ENCODE measurements around the gene SUMO3. TPM values are rescaled to one million over a fixed set of nuclear protein-coding genes. Genes with fewer than 3 reads are reported as not detected.

SUMO3 gene
- total RNA-seq, 2 experiments from 2014 or later = 91.1 to 97.9 TPM

DNA sequence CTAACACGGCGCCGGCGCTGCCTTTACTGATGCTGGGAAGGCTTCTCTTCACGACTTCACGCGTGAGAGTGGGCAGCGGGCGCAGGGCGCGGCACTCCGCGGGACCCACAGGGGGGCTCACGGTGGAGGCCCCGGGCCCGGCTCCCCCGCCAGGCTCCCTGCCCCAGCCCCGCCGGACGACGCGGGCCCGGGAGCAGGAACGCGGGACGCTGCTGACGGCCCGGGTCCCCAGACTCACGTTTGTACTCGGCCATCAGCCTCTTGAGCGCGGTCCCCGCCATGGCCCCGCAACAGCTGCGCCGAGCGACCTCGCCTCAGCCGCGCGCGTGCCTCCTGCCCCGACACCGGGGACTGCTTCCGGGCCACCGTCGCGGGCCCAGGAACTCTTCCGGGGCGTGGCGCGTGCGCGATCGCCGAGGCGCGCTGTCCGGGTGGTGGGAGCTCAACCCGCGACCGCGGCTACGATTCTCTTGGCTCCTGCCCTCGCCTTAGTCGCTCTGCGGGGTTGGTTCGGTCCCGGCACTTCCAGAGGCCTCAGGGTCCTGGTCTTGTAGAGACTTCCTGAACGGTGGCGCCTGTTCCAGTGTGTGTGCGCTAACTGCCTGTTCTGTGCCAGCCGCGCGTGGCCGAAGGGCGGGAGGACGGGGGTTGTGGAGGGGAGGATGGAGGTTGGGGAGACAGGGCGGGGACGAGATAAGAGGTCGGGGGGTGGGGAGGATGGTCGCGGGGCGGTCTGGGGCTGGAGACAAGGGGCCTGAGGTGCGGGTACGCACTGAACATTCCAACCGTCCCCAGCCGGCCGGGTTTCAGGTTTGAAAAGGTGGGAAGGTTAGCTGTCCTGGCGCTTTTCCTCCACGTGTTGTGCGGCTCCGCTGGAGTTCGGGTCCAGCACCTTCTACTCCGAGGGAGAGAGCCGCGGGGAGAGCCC is 16.1 kb downstream of the SUMO3 start, which contains the start of gene UBE2G2:
TSS of gene UBE2G2 (minus strand) at position 353 of the 928 bp plus-strand sequence. CDS start at position 281, 72 bp downstream.
- Mint-ChIP-seq H3K4me1 (peaks cover 45% of the 10 kb centered on the region), H3K36me3 (ENCODE audit: low read depth) (peaks cover 42% of the 10 kb centered on the region), H3K27ac (peak within 1 kb of the TSS; percentile 96), H3K27me3 (no peaks in the 10 kb centered on the region), H3K4me3 (peak within 1 kb of the TSS; percentile 99), H3K9me3 (no peaks in the 10 kb centered on the region)
- ChIA-PET POLR2A (interaction anchor here (0.7 kb wide), 1 partner anchor 11 kb away, joined by 3 read pairs; no protein-coding TSS in a partner anchor), CTCF (interaction anchor here (0.6 to 2.7 kb wide), 10 partner anchors 8 to 130 kb away, joined by 3 to 12 read pairs (median 4); partner anchors contain the start of gene PTTG1IP)
- DNase-seq = peak; percentile 86

DNA sequence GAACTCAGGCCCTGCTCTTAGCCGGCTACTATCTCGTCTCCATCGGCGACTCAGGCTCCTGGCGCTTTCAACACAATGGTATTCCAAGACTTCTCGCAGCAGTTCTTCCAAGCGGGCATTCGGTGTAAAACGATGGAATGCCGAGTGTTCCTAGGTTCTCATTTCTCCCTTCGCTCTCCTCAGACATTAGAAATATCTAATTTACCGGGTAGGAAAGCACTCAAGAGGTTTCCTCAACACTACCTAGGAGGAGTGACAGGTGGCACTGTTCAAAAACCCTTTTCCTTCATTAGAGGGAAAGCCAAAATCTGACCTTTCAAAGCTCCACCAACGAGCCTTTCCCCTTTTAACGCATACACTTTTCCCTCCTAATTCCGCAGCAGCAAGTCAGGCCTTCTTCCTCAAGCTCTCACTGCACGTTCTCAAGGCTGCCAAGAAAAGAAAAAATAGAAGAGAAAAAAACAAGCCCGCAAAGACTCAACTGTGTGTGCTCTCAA is 16.8 kb downstream of the SUMO3 start:
- Mint-ChIP-seq H3K27me3 (no peaks in the 10 kb centered on the region), H3K27ac (peak overlapping the region; percentile 96), H3K4me1 (peaks cover 52% of the 10 kb centered on the region), H3K36me3 (ENCODE audit: low read depth) (peaks cover 41% of the 10 kb centered on the region), H3K9me3 (no peaks in the 10 kb centered on the region), H3K4me3 (peak overlapping the region; percentile 99)
- ChIA-PET POLR2A (no interaction called here), CTCF (interaction anchor here (0.6 to 2.7 kb wide), 11 partner anchors 8 to 131 kb away, joined by 3 to 12 read pairs (median 4); partner anchors contain the start of gene PTTG1IP)
- DNase-seq = peak; percentile 49

DNA sequence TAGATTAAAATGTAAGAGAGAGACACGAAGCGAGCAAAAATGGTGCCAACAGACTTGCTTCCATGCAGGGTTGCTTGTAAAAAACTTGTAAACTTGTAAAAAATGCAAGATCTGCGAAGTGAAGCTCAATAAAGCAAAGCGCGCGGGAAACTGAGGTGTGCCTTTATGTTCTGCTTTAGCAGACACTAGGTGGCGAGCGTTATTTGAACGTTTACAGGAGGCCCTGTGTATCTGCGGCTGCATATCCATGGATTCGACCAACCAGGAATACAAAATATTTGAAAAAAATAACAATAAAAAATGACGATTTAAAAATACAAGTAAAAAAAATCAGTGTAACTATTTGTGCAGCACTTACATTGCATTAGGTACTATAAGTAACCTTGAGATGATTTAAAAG is 17.8 kb downstream of the SUMO3 start:
- peaks cover 37% of the 10 kb centered on the region for H3K36me3 Mint-ChIP-seq (ENCODE audit: low read depth)
- POLR2A ChIA-PET = no interaction called here
- no peaks in the 10 kb centered on the region for H3K9me3 Mint-ChIP-seq
- peak overlapping the region; percentile 96 for H3K27ac Mint-ChIP-seq
- peaks cover 58% of the 10 kb centered on the region for H3K4me1 Mint-ChIP-seq
- CTCF ChIA-PET = interaction anchor here (0.7 to 2.7 kb wide), 4 partner anchors 10 to 84 kb away, joined by 3 to 12 read pairs (median 5); no protein-coding TSS in a partner anchor
- H3K4me3 Mint-ChIP-seq = peak overlapping the region; percentile 99
- peak; percentile 34 for DNase-seq
- H3K27me3 Mint-ChIP-seq = no peaks in the 10 kb centered on the region

DNA sequence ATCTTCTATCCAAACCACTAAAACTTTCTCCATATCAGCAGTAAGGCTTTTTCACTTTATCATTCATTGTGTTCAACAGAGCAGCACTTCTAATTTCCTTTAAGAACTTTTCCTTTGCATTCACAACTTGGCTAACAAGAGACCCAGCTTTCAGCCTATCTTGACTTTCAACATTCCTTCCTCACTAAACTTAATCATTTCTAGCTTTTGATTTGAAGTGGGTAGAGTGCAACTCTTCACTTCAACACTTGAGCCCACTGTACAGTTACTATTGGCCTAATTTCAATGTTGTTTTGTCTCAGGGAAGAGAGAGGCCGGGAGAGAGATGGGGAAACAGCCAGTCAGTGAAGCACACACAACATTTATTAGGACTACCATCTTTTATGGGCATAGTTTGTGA is 18.2 kb downstream of the SUMO3 start:
- Mint-ChIP-seq H3K27me3 (no peaks in the 10 kb centered on the region), H3K4me3 (peak overlapping the region; percentile 99), H3K4me1 (peaks cover 58% of the 10 kb centered on the region), H3K9me3 (no peaks in the 10 kb centered on the region), H3K36me3 (ENCODE audit: low read depth) (peaks cover 33% of the 10 kb centered on the region), H3K27ac (peak overlapping the region; percentile 69)
- DNase-seq = no peak
- ChIA-PET POLR2A (no interaction called here), CTCF (interaction anchor here (1.6 to 2.7 kb wide), 3 partner anchors 10 to 84 kb away, joined by 3 to 12 read pairs (median 7); no protein-coding TSS in a partner anchor)

DNA sequence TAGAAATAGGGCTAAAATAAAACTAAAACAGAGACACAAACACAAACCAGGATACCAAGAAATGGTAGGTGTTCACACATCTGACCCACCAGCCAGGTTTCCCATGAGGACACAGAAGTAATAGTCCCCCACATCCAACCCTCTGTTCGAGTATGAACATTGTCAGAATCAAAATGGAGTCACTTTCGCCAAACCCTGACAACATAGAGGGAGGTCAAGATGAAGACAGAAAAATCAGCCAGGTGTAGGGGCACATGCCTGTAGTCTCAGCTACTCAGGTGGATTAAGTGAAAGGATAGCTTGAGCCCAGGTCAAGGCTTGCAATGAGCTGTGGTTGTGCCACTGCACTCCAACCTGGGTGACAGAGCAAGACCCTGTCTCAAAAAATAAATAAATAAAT is 20.1 kb downstream of the SUMO3 start:
- Mint-ChIP-seq H3K27ac (no peak overlapping the region), H3K36me3 (ENCODE audit: low read depth) (peaks cover 27% of the 10 kb centered on the region)
- POLR2A ChIA-PET = no interaction called here

DNA sequence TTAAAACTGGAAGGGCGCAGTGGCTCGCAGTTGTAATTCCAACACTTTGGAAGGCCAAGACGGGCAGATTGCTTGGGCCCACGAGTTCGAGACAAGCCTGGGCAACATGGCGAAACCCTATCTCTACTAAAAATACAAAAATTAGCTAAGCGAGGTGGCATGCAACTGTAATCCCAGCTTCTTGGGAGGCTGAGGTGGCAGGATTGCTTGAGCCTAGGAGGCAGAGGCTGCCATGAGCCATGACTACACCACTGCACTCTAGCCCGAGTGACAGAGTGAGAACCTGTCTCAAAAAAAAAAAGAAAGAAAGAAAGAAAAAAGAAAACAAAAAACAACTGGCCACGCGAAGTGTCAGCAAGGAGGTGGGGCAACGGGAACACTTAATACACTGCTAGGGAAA is 22.5 kb downstream of the SUMO3 start:
- peaks cover 29% of the 10 kb centered on the region for H3K36me3 Mint-ChIP-seq (ENCODE audit: low read depth)
- ChIA-PET CTCF (interaction anchor here (0.7 kb wide), 1 partner anchor 285 kb away, joined by 4 read pairs; no protein-coding TSS in a partner anchor), POLR2A (interaction anchor here (0.7 kb wide), 1 partner anchor 56 kb away, joined by 3 read pairs; no protein-coding TSS in a partner anchor)
- no peaks in the 10 kb centered on the region for H3K9me3 Mint-ChIP-seq
- H3K4me1 Mint-ChIP-seq = peaks cover 52% of the 10 kb centered on the region
- DNase-seq = no peak
- no peaks in the 10 kb centered on the region for H3K27me3 Mint-ChIP-seq
- H3K4me3 Mint-ChIP-seq = no peak overlapping the region
- H3K27ac Mint-ChIP-seq = no peak overlapping the region

More for the DNA sequence above, 20.1 kb downstream of the SUMO3 start:
- no peak overlapping the region for H3K4me3 Mint-ChIP-seq
- H3K9me3 Mint-ChIP-seq = no peaks in the 10 kb centered on the region
- no peak for DNase-seq
- H3K27me3 Mint-ChIP-seq = no peaks in the 10 kb centered on the region
- CTCF ChIA-PET = no interaction called here
- peaks cover 62% of the 10 kb centered on the region for H3K4me1 Mint-ChIP-seq

DNA sequence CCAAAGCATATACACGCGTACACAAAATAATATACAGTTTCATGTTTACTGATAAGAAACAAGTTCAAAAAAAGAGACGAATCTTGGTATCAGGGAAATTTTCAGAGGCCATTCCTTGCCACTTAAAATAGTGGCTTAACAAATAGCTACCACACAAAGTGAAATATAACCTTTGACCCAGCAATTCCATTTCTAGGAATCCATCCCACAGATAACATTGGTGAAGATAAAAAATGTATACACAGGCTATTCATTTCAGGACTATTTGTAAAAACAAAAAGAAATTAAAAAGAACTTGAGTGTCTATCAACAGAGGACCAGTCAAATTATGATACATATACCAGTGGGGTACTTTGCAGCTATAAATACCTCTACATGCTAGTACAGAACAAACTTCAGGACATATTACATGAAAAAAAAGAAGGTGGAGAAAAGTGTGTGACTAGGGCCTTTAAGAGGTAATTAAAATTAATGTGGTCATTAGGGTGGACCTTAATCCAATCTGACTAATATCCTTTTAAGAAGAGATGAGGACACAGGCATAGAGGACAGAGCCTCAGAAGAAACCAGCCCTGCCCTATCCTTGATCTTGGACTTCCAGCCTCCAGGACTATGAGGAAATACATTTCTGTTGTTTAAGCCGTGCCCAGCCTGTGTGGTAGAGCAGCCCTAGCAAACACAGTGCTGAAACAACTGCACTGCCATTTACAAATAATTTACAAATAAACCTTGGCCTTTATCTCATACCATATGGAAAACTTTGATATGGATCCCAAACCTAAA is 24.1 kb downstream of the SUMO3 start:
- CTCF ChIA-PET = interaction anchor here (0.6 to 1.8 kb wide), 15 partner anchors 8 to 303 kb away, joined by 3 to 13 read pairs (median 3); partner anchors contain the start of gene UBE2G2
- Mint-ChIP-seq H3K9me3 (no peaks in the 10 kb centered on the region), H3K4me1 (peaks cover 40% of the 10 kb centered on the region), H3K36me3 (ENCODE audit: low read depth) (peaks cover 23% of the 10 kb centered on the region), H3K27ac (peak overlapping the region; percentile 47), H3K4me3 (no peak overlapping the region), H3K27me3 (no peaks in the 10 kb centered on the region)
- no peak for DNase-seq
- POLR2A ChIA-PET = interaction anchor here (0.6 to 0.7 kb wide), 2 partner anchors 80 to 336 kb away, joined by 3 read pairs; no protein-coding TSS in a partner anchor

DNA sequence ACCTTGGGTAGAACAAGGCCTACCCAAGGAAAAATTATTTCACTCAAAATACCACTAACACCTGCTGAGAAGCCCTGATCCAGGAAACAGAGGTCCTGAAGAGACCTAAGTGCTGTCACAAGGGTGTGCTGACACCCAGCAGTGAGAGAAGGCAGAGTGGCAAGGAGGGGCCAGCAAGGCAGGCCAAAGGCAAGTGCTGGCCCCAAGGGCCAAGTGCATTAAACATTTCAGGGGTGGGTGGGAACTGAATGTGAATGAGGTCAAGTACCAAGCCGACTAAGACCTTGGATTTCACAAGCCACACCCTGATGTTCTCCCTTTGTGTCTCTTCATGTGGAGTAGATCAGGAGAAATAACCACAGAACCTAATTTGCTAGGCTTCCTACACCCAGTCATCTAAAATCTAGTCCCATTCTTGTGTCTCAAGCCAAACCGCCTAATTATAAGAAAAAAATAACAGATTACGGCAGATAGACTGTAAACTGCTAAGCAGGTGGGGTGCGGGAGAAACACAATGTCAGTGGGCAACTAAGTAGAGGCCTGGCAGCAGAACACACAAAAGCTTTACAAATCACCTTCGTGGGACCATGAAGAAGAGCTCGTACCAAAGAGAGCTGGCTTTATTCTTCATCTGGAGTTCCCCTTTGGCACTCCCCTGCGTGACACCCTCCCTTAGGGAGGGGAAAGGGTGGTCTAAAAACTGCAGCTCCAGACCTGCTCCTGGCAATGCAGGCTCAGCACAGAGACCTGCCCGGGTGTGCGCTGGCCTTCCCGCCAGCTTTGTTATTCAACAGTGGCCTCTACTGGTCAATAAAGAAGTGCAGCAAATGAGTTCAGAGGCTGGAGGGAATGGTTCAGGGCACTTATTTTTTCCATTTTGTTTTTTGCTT is 24.9 kb downstream of the SUMO3 start:
- Mint-ChIP-seq H3K4me1 (peaks cover 33% of the 10 kb centered on the region), H3K4me3 (no peak overlapping the region), H3K27ac (peak overlapping the region; percentile 47), H3K27me3 (no peaks in the 10 kb centered on the region), H3K36me3 (ENCODE audit: low read depth) (peaks cover 16% of the 10 kb centered on the region), H3K9me3 (no peaks in the 10 kb centered on the region)
- ChIA-PET POLR2A (interaction anchor here (0.6 to 0.7 kb wide), 2 partner anchors 81 to 335 kb away, joined by 3 read pairs; no protein-coding TSS in a partner anchor), CTCF (interaction anchor here (0.7 to 1.8 kb wide), 14 partner anchors 9 to 304 kb away, joined by 3 to 13 read pairs (median 3); partner anchors contain the start of gene UBE2G2)
- peak; percentile 64 for DNase-seq

DNA sequence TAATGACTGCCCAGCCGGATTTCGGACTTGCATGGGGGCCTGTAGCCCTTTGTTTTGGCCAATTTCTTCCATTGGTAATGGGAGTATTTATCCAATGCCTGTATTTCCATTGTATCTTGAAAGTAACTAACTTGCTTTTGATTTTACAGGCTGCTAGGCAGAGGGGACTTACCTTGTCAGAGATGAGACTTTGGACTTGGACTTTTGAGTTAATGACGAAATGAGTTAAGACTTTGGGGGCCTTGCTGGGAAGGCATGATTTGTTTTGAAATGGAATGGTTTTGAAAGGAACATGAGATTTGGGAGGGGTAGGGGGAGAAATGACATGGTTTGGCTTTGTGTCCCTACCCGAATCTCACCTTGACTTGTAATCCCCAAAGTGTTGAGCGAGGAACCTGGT is 25.9 kb downstream of the SUMO3 start:
- DNase-seq = no peak
- Mint-ChIP-seq H3K4me3 (no peak overlapping the region), H3K27ac (no peak overlapping the region), H3K9me3 (no peaks in the 10 kb centered on the region), H3K36me3 (ENCODE audit: low read depth) (peaks cover 12% of the 10 kb centered on the region), H3K27me3 (no peaks in the 10 kb centered on the region), H3K4me1 (peaks cover 31% of the 10 kb centered on the region)
- POLR2A ChIA-PET = no interaction called here
- CTCF ChIA-PET = no interaction called here

DNA sequence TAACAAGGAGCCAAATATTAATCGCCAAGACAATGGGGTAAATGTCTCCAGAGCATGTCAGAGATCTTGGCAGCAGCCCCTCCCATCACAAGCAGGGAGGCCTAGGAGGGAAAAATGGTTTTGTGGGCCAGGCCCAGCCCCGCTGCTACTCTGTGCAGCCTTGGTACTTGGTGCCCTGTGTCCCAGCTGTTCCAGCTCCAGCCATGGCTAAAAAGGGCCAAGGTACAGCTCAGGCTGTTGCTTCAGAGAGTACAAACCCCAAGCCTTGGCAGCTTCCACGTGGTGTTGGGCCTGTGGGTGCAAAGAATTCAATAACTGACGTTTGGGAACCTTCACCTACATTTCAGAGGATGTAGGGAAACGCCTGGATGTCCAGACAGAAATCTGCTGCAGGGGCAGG is 26.6 kb downstream of the SUMO3 start:
- no peaks in the 10 kb centered on the region for H3K27me3 Mint-ChIP-seq
- no peak overlapping the region for H3K4me3 Mint-ChIP-seq
- H3K4me1 Mint-ChIP-seq = peaks cover 23% of the 10 kb centered on the region
- POLR2A ChIA-PET = no interaction called here
- H3K9me3 Mint-ChIP-seq = no peaks in the 10 kb centered on the region
- H3K36me3 Mint-ChIP-seq (ENCODE audit: low read depth) = peaks cover 7% of the 10 kb centered on the region
- no peak for DNase-seq
- H3K27ac Mint-ChIP-seq = no peak overlapping the region
- CTCF ChIA-PET = no interaction called here

DNA sequence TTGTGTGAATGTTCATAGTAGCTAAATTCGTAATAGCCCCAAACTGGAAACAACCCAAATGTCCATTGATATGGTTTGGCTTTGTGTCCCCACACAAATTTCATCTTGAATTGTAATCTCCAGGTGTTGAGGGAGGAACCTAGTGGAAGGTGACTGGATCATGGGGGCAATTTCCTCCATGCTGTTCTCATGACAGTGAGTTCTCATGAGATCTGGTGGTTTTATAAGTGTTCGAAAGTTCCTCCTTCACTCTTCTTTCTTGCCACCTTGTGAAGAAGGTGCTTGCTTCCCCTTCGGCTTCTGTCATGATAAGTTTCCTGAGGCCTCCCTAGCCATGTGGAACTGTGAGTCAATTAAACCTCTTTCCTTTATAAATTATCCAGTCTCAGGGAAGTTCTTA is 27.5 kb downstream of the SUMO3 start:
- Mint-ChIP-seq H3K4me3 (no peak overlapping the region), H3K4me1 (peaks cover 15% of the 10 kb centered on the region), H3K9me3 (no peaks in the 10 kb centered on the region), H3K27ac (no peak overlapping the region), H3K27me3 (no peaks in the 10 kb centered on the region), H3K36me3 (ENCODE audit: low read depth) (peaks cover 8% of the 10 kb centered on the region)
- ChIA-PET CTCF (interaction anchor here (1.1 to 1.6 kb wide), 2 partner anchors 9 to 280 kb away, joined by 3 read pairs; no protein-coding TSS in a partner anchor), POLR2A (no interaction called here)
- DNase-seq = no peak

All from activated CD4-positive, alpha-beta T cell treated with anti-CD3 and anti-CD28 coated beads, Interleukin-2, amount 10 ng/mL, durations not matched to agents 7 days and 5 days (primary cell).